ENCODE data around the gene NHEJ1.
"Not testable (repeated sequence)": the region's sequence is repeated elsewhere in the genome, so short reads cannot be mapped to it uniquely, and the experiment has no call there.

Gene NHEJ1, protein sequence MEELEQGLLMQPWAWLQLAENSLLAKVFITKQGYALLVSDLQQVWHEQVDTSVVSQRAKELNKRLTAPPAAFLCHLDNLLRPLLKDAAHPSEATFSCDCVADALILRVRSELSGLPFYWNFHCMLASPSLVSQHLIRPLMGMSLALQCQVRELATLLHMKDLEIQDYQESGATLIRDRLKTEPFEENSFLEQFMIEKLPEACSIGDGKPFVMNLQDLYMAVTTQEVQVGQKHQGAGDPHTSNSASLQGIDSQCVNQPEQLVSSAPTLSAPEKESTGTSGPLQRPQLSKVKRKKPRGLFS

DNA sequence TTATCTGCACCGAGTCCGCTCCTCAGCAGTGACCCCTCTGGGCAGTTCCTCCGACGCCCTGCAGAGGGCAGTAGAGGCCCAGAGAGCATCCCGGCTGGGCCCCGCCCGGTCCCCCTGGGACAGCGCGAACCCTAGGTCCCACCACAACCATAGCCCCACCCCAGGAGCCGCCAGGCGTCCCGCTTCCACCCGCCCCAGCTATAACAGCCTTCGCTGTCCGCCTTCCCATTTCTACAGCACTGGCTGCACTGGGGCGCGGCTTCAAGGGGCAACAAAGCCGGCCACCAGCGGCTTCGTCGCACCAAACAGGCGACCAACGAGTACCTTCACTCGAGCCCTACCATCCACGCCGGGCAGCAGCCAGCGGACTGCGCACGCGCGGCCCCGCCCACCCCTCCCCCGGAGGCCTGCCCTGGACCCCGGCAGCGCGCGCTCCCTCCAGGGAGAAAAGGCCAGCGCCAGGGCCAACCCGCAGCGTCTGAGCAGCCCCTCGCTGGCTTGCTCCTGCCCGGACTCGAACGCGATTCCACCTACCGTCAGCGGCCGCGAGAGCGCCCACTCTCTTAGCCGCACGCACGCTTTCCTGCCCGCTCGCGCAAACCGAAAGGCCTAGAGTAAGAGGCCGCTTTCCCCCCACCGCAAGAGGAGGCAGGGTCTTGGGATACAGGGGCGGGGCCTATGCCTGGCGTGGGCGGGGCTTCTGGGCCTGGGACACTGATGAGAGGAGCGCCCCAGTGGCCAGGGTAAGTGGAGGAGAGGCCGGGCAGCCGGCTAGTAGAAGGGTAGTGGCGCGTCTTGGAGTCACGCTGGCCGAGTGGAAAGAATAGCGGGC lies at the start of gene NHEJ1:
Gene NHEJ1, minus strand, starts transcription at position 630 of the 832 bp plus-strand sequence. CDS start 2,453 bp downstream, outside the sequence.
- H3K36me3 ChIP-seq (ENCODE audit: control insufficient read depth, insufficient read depth, low read length), result no peaks in the 10 kb centered on the region
- no peaks in the 10 kb centered on the region for H3K27me3 ChIP-seq (ENCODE audit: control insufficient read depth, insufficient read depth, low read length)
- peak within 1 kb of the TSS; percentile 58 for H3K9ac ChIP-seq (ENCODE audit: low read length)
- H3K4me3 ChIP-seq (ENCODE audit: low read length), result peak within 1 kb of the TSS; percentile 38
- no peaks in the 10 kb centered on the region for H3K9me3 ChIP-seq (ENCODE audit: control insufficient read depth, low read length)
- H3K4me1 ChIP-seq (ENCODE audit: control insufficient read depth, insufficient read depth, low read length), result peaks cover 13% of the 10 kb centered on the region

DNA sequence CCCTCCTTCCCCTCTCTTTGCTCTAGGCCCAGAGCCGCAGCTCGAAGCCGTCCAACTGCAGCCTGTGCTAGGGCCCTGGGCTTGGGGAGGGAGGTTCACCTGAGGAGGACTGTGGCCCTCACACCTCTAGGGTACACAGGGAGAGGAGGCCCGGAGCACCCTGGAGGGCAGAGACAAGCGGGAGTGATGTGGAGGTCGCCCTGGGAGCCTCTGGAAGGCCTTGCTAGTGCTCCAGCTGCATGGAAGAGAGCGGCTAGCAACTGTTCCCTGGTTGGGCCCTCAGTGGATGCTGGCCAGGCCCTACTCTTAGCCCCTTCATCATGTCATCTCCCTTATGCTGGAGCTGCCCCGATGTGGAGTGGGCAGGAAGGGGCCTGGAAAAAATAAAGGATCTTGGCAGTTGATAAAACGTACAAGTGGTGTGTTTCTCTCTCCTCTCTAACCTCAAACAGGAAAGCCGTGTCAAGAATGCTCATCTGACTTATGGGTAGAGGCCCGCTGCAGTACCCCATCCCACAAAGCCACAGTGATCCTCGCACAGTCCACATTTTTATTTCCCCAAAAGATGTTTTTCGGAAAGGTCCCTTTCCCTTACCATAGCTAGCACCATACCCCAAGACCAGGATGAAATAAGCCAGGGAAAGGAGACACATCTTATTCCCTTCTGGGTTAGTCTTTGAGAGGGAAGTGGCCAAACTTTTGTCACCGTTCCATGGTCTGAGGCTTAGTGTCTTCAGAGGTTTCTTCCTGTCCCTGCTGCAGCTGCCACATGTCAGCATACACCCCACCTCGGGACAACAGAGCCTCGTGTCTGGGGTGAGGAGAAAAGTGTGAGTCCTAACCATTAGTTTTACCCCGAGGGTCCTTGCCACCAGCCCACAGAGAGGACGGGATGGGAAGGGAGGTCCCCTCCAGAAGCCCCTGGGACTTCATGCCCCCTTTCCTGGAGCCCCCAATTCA lies 48.9 kb upstream of the NHEJ1 start:
- H3K27me3 ChIP-seq (ENCODE audit: control insufficient read depth, insufficient read depth, low read length), result no peaks in the 10 kb centered on the region
- H3K4me3 ChIP-seq (ENCODE audit: low read length), result no peak overlapping the region
- H3K4me1 ChIP-seq (ENCODE audit: control insufficient read depth, insufficient read depth, low read length), result peaks cover 19% of the 10 kb centered on the region
- no peak overlapping the region for H3K9ac ChIP-seq (ENCODE audit: low read length)
- H3K9me3 ChIP-seq (ENCODE audit: control insufficient read depth, low read length), result no peaks in the 10 kb centered on the region
- peaks cover 6% of the 10 kb centered on the region for H3K36me3 ChIP-seq (ENCODE audit: control insufficient read depth, insufficient read depth, low read length)

DNA sequence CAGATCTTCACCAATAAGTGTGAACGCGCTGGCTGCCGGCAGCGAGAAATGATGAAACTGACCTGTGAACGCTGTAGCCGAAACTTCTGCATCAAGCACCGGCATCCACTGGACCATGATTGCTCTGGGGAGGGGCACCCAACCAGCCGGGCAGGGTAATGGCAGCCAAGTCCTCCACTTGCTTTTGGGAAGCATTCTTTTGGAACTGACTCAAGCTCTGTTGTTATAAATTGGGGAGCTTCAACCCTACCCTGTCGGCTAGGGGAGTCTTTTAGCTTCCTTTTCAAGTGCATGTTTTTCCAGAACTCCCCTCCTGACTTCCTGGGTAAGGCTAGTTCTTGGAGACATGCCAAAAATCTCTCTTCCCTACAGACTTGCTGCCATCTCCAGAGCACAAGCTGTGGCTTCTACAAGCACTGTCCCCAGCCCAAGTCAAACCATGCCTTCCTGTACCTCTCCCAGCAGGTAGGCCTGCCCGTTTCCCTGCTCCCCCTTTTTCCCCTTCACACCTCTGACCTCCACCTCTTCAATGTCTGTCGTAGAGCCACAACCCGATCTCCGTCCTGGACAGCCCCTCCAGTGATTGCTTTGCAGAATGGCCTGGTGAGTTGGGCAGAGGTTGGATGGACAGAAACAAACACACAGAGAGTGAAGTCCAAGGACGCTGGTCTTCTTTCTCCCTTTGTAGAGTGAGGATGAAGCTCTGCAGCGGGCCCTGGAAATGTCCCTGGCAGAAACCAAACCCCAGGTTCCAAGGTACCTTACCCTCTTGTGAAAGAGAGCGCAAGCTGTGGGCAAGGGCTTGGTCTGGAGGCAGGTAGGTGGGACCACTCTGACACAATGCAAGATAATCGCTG lies 47.5 kb upstream of the NHEJ1 start:
- Histone ChIP-seq H3K9ac (ENCODE audit: low read length) (no peak overlapping the region), H3K9me3 (ENCODE audit: control insufficient read depth, low read length) (no peaks in the 10 kb centered on the region), H3K4me3 (ENCODE audit: low read length) (peak overlapping the region; percentile 52), H3K4me1 (ENCODE audit: control insufficient read depth, insufficient read depth, low read length) (peaks cover 19% of the 10 kb centered on the region), H3K36me3 (ENCODE audit: control insufficient read depth, insufficient read depth, low read length) (peaks cover 6% of the 10 kb centered on the region), H3K27me3 (ENCODE audit: control insufficient read depth, insufficient read depth, low read length) (no peaks in the 10 kb centered on the region)

DNA sequence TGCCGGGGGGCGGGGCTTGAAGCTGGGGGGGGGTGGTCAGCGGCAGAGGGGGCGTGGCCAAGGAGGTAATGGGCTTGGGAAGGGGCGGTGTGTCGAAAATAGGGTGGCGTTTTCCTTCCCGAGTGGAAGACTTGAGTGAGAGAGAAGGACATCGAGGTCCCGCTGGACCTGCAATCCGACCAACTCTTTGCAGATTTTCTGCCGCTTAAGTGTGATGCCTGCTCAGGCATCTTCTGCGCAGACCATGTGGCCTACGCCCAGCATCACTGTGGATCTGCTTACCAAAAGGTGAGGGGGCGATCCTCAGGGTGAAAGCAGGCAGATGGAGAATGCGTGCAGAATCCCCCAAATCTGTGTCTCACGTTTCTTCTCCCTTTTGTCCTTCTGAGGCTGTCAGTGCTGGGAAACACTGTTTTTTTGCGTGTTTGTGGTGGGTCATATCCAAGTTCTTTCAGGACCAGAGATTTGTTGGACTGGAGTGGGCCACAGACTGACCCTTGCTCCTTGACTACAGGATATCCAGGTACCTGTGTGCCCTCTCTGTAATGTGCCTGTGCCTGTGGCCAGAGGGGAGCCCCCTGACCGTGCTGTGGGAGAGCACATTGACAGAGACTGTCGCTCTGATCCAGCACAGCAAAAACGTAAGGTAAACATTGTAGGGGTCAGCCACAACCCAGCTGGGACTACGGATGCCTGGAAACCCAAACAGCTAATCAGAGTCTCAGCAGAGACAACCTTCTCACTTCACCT lies 46.7 kb upstream of the NHEJ1 start:
- H3K27me3 ChIP-seq (ENCODE audit: control insufficient read depth, insufficient read depth, low read length), result no peaks in the 10 kb centered on the region
- H3K36me3 ChIP-seq (ENCODE audit: control insufficient read depth, insufficient read depth, low read length), result peaks cover 6% of the 10 kb centered on the region
- H3K4me1 ChIP-seq (ENCODE audit: control insufficient read depth, insufficient read depth, low read length), result peaks cover 19% of the 10 kb centered on the region
- peak overlapping the region; percentile 98 for H3K9ac ChIP-seq (ENCODE audit: low read length)
- H3K9me3 ChIP-seq (ENCODE audit: control insufficient read depth, low read length), result no peaks in the 10 kb centered on the region
- peak overlapping the region; percentile 52 for H3K4me3 ChIP-seq (ENCODE audit: low read length)

DNA sequence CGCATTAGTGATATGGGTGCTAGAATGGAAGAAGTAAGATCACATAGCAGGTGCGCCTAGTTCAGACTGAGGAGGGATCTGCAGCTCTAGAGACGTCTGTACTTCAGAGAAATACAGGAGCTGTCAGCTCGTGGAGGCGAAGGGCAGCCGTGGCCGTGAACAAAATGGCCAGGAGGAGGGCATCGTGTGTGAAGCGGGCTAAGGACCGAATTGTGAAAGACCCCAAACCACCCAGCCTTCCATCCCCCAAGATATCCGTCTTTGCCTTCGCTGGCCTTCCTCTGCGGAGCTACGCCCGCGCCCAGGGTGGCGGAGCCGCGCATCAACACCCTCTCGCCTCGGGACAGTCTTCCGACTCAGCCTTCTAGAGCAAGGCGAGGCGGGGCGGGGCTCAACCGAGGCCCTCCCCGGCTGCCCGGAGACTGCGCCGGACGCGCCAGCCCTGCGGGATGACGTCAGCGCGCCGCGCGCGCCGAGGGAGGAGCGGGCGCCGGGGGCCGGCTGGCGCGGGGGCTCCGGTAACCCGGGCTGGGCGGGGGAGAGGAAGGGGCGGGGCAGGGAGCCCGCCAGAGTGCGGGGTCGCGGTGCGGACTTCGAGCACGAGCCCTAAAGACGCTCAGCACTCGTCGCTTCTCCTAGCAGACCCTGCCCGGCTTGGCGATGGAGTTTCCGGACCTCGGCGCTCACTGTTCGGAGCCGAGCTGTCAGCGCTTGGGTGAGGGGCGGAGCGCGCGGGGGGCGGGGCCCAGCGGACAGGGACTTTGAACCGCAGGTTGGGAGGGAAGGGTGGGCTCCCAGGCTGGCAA lies 45.9 kb upstream of the NHEJ1 start, which contains the start of gene ZFAND2B:
Gene ZFAND2B, plus strand, starts transcription at position 455 of the 806 bp plus-strand sequence. Its CDS starts 206 bp downstream, at position 661.
- Histone ChIP-seq H3K9me3 (ENCODE audit: control insufficient read depth, low read length) (no peaks in the 10 kb centered on the region), H3K9ac (ENCODE audit: low read length) (peak within 1 kb of the TSS; percentile 98), H3K36me3 (ENCODE audit: control insufficient read depth, insufficient read depth, low read length) (peaks cover 6% of the 10 kb centered on the region), H3K4me1 (ENCODE audit: control insufficient read depth, insufficient read depth, low read length) (peaks cover 19% of the 10 kb centered on the region), H3K27me3 (ENCODE audit: control insufficient read depth, insufficient read depth, low read length) (no peaks in the 10 kb centered on the region), H3K4me3 (ENCODE audit: low read length) (peak within 1 kb of the TSS; percentile 52)

DNA sequence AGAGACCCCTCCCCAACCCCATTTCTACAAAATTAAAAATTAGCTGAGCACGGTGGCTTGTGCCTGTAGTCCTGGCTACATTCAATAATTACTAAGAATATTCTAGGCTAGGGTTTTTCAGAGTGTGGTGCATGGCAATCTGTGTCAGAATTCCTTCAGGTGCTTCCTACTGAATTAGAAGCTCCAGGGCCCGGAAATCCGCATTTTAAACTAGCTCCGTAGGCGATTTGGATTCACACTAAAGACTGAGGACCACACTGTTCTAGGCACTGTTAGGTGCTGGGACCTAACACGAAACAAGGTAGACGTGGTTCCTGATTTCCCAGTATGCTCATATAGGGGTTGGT lies 45.3 kb upstream of the NHEJ1 start:
- Histone ChIP-seq H3K9me3 (ENCODE audit: control insufficient read depth, low read length) (no peaks in the 10 kb centered on the region), H3K9ac (ENCODE audit: low read length) (peak overlapping the region; percentile 98), H3K27me3 (ENCODE audit: control insufficient read depth, insufficient read depth, low read length) (no peaks in the 10 kb centered on the region), H3K4me1 (ENCODE audit: control insufficient read depth, insufficient read depth, low read length) (peaks cover 19% of the 10 kb centered on the region), H3K36me3 (ENCODE audit: control insufficient read depth, insufficient read depth, low read length) (peaks cover 6% of the 10 kb centered on the region), H3K4me3 (ENCODE audit: low read length) (peak overlapping the region; percentile 52)

DNA sequence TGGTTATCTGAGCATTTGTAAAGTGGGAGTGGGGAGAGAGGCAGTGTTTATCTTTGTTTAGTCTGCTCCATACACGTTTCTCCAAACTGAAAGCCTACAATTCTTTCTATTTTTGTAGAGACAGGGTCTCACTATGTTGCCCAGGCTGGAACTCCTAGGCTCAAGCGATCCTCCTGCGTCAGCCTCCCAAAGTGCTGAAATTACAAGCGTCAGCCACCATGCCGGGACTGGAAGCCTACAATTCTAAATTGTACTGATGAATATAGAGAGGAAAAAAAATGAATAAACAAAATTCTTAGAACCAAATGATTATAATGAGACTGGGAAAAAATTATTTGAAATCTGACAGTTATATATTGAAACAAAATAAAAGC lies 44.5 kb upstream of the NHEJ1 start:
- no peak overlapping the region for H3K4me3 ChIP-seq (ENCODE audit: low read length)
- H3K36me3 ChIP-seq (ENCODE audit: control insufficient read depth, insufficient read depth, low read length), result peaks cover 6% of the 10 kb centered on the region
- H3K9me3 ChIP-seq (ENCODE audit: control insufficient read depth, low read length), result no peaks in the 10 kb centered on the region
- peaks cover 19% of the 10 kb centered on the region for H3K4me1 ChIP-seq (ENCODE audit: control insufficient read depth, insufficient read depth, low read length)
- H3K27me3 ChIP-seq (ENCODE audit: control insufficient read depth, insufficient read depth, low read length), result no peaks in the 10 kb centered on the region
- H3K9ac ChIP-seq (ENCODE audit: low read length), result no peak overlapping the region

DNA sequence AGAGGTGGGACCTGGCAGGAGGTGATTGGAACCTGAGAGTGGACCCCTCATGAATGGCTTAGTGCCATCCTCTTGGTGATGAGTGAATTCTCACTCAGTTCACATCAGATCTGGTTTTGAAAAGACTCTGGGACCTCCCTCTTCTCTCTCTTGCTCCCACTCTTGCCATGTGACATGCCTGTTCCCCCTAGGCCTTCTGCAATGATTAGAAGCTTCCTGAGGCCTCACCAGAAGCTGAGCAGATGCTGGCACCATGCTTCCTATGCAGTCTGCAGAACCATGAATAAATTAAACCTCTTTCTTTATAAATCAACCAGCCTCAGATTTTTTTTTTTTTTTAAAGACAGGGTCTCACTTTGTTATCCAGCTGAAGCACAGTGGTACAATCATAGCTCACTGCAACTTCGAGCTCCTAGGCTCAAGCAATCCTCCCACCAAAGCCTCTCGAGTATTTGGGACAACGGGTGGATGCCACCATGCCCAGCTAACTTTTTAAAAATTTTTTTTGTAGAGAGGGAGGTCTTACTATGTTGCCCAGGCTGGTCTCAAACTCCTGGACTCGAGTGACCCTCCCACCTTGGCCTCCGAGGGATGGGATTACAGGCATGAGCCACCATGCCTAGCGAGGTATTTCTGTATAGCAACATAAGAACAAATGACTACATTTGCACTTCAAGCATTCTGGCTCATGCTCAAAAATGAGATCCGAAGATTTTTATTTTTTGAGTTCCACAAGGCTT lies 44.0 kb upstream of the NHEJ1 start:
- no peaks in the 10 kb centered on the region for H3K9me3 ChIP-seq (ENCODE audit: control insufficient read depth, low read length)
- H3K4me1 ChIP-seq (ENCODE audit: control insufficient read depth, insufficient read depth, low read length), result peaks cover 19% of the 10 kb centered on the region
- no peak overlapping the region for H3K9ac ChIP-seq (ENCODE audit: low read length)
- peaks cover 6% of the 10 kb centered on the region for H3K36me3 ChIP-seq (ENCODE audit: control insufficient read depth, insufficient read depth, low read length)
- H3K27me3 ChIP-seq (ENCODE audit: control insufficient read depth, insufficient read depth, low read length), result no peaks in the 10 kb centered on the region
- no peak overlapping the region for H3K4me3 ChIP-seq (ENCODE audit: low read length)

DNA sequence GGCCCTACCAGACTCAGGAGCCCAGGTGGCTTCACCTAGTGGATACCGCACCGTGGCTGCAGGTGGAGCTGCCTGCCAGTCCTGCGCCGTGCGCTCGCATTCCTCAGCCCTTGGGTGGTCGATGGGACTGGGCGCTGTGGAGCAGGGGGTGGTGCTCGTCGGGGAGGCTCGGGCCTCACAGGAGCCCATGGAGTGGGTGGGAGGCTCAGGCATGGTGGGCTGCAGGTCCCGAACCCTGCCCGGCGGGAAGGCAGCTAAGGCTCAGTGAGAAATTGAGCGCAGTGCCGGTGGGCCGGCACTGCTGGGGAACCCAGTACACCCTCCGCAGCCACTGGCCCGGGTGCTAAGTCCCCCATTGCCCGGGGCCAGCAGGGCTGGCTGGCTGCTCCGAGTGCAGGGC lies 40.7 kb upstream of the NHEJ1 start:
- not testable (repeated sequence) for H3K36me3 ChIP-seq (ENCODE audit: control insufficient read depth, insufficient read depth, low read length)

More for the DNA sequence above, 40.7 kb upstream of the NHEJ1 start:
- H3K9ac ChIP-seq (ENCODE audit: low read length); H3K27me3 ChIP-seq (ENCODE audit: control insufficient read depth, insufficient read depth, low read length); H3K9me3 ChIP-seq (ENCODE audit: control insufficient read depth, low read length); H3K4me3 ChIP-seq (ENCODE audit: low read length); H3K4me1 ChIP-seq (ENCODE audit: control insufficient read depth, insufficient read depth, low read length): not testable (repeated sequence)
